Measurements from ENCODE around the gene STX10. TPM values are rescaled to one million over a fixed set of nuclear protein-coding genes. Genes with fewer than 3 reads are reported as not detected.

The STX10 gene
- total and polyA plus RNA-seq, 9 of the 15 experiments (the other 6 are each of a cell fraction or from before 2014, with no cell fraction given): 0.51 to 66.3 (median 31.0) TPM

DNA sequence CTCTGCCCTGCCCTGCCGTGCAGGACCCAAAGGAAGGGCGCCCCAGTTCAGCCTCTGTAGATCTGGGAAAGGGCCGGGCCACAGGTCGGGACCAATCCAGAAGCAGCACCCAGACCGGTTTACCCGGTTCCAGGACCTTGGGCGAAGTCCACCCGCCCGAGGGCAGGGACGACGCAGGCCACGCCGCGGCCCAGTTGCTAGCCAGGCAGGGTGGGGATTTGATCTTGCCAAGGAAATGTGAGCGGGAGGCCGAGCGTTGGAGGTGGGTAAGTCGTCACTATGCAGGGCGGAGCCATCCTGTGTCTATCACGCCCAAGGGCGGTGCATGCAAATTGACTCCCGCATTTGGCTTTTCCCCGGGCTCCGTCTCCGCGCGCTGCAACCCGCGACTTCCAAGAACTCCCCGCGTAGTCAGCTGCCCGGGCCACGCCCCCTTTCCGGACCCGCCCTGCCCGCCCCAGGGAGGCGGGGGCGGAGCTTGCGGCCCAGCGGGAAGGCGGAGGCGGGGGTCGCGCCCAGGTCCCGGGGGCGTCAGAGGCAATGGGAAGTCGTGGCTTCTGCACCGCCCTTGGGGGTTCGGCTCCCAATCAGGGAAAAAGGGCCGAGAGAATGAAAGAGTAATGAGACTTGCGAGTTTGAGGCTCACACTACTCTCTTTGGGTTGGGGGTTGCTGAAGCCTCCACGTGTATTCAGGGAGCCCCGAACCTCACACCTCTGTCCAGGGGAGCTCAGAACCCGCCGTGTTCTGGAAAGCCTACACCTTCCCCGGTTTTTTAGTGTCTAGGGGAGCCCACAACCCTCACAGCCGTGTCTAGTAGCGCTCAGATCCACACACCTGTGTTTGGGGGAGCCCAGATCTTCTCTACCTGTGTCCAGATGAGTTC, 12.8 kb upstream of the STX10 start (continued):
- TF ChIP-seq, protein P1, sequence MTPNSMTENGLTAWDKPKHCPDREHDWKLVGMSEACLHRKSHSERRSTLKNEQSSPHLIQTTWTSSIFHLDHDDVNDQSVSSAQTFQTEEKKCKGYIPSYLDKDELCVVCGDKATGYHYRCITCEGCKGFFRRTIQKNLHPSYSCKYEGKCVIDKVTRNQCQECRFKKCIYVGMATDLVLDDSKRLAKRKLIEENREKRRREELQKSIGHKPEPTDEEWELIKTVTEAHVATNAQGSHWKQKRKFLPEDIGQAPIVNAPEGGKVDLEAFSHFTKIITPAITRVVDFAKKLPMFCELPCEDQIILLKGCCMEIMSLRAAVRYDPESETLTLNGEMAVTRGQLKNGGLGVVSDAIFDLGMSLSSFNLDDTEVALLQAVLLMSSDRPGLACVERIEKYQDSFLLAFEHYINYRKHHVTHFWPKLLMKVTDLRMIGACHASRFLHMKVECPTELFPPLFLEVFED (CRISPR knock-in tag; conservative IDR thresholded peaks at IDR 0.05): peak; percentile 76; the same call in 1 of the 2 replicates
- TF ChIP-seq POLR2AphosphoS2 (IDR thresholded peaks at IDR 0.05; ENCODE audit: low read length): peak; percentile 25; the same call in 1 of the 2 replicates
- no peak for TF ChIP-seq ZNF324 (CRISPR knock-in tag; IDR thresholded peaks at IDR 0.05)
- peak; percentile 51 for TF ChIP-seq STAT5A (IDR thresholded peaks at IDR 0.05; ENCODE audit: borderline replicate concordance, low read length)
- TF ChIP-seq, protein P2, sequence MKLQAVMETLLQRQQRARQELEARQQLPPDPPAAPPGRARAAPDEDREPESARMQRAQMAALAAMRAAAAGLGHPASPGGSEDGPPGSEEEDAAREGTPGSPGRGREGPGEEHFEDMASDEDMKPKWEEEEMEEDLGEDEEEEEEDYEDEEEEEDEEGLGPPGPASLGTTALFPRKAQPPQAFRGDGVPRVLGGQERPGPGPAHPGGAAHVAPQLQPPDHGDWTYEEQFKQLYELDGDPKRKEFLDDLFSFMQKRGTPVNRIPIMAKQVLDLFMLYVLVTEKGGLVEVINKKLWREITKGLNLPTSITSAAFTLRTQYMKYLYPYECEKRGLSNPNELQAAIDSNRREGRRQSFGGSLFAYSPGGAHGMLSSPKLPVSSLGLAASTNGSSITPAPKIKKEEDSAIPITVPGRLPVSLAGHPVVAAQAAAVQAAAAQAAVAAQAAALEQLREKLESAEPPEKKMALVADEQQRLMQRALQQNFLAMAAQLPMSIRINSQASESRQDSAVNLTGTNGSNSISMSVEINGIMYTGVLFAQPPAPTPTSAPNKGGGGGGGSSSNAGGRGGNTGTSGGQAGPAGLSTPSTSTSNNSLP (IDR thresholded peaks at IDR 0.05; ENCODE audit: borderline replicate concordance, low read depth, low read length): no peak
- TF ChIP-seq SMAD4 (CRISPR knock-in tag; conservative IDR thresholded peaks at IDR 0.05): no peak
- TF ChIP-seq FOXK2 (conservative IDR thresholded peaks at IDR 0.05 in 1 of 2, IDR thresholded peaks at IDR 0.05 in 1 of 2; ENCODE audit: low read depth in 2 of 2): peak in 1 of 2 experiments; percentile 43; a peak in 2 of 4 replicates
- TF ChIP-seq TEAD4 (IDR thresholded peaks at IDR 0.05; ENCODE audit: low read length): no peak
- no peak for TF ChIP-seq TEAD4 (CRISPR knock-in tag; IDR thresholded peaks at IDR 0.05; ENCODE audit: borderline replicate concordance)
- TF ChIP-seq SRF (CRISPR knock-in tag; IDR thresholded peaks at IDR 0.05): peak in 1 of 2 experiments; percentile 96; a peak in 2 of 4 replicates
- no peak for TF ChIP-seq GABPB2 (CRISPR knock-in tag; conservative IDR thresholded peaks at IDR 0.05)
- TF ChIP-seq RNF2 (IDR thresholded peaks at IDR 0.05): peak; percentile 73
- TF ChIP-seq SNAPC5 (CRISPR knock-in tag; IDR thresholded peaks at IDR 0.05): no peak
- TF ChIP-seq KDM5B (IDR thresholded peaks at IDR 0.05; ENCODE audit: insufficient replicate concordance, low read depth, low read length): peak; percentile 91
- TF ChIP-seq COPS2 (conservative IDR thresholded peaks at IDR 0.05): no peak
- 0 out of 2 replicates have a peak, but pooled peaks have one; percentile 24 for TF ChIP-seq E2F1 (CRISPR knock-in tag; IDR thresholded peaks at IDR 0.05)
- TF ChIP-seq GABPA (tag; conservative IDR thresholded peaks at IDR 0.05; ENCODE audit: low read depth): peak; percentile 48; the same call in 1 of the 2 replicates
- TF ChIP-seq ZNF121 (CRISPR knock-in tag; conservative IDR thresholded peaks at IDR 0.05): no peak
- TF ChIP-seq PATZ1 (CRISPR knock-in tag; IDR thresholded peaks at IDR 0.05; ENCODE audit: borderline replicate concordance): no peak

Measured in K562 (cell line).